ENCODE data around the gene SV2C.

DNA sequence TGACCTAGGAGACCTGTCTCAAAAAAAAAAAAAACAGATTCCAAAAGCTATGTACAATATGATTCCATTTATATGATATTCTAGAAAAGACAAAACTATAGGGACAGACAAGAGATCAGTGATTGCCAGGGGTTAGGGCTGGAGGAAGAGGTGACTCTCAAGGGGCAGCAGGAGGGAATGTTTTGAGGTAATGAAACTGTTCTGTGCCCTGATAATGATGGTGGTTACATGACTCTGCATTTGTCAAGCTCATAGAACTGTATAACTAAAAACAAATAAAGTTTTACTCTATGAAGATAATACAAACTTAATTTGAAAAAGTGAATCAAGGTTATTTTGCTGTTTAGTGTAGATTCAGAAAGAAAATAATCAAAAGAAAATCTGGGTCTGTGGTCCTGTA, 194.6 kb downstream of the SV2C start:
- TF ChIP-seq, protein P1, sequence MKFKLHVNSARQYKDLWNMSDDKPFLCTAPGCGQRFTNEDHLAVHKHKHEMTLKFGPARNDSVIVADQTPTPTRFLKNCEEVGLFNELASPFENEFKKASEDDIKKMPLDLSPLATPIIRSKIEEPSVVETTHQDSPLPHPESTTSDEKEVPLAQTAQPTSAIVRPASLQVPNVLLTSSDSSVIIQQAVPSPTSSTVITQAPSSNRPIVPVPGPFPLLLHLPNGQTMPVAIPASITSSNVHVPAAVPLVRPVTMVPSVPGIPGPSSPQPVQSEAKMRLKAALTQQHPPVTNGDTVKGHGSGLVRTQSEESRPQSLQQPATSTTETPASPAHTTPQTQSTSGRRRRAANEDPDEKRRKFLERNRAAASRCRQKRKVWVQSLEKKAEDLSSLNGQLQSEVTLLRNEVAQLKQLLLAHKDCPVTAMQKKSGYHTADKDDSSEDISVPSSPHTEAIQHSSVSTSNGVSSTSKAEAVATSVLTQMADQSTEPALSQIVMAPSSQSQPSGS (CRISPR knock-in tag; IDR thresholded peaks at IDR 0.05; ENCODE audit: borderline replicate concordance, low read depth): no peak
- TF ChIP-seq, protein P2, sequence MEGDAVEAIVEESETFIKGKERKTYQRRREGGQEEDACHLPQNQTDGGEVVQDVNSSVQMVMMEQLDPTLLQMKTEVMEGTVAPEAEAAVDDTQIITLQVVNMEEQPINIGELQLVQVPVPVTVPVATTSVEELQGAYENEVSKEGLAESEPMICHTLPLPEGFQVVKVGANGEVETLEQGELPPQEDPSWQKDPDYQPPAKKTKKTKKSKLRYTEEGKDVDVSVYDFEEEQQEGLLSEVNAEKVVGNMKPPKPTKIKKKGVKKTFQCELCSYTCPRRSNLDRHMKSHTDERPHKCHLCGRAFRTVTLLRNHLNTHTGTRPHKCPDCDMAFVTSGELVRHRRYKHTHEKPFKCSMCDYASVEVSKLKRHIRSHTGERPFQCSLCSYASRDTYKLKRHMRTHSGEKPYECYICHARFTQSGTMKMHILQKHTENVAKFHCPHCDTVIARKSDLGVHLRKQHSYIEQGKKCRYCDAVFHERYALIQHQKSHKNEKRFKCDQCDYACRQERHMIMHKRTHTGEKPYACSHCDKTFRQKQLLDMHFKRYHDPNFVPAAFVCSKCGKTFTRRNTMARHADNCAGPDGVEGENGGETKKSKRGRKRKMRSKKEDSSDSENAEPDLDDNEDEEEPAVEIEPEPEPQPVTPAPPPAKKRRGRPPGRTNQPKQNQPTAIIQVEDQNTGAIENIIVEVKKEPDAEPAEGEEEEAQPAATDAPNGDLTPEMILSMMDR (IDR thresholded peaks at IDR 0.05): no peak
- TF ChIP-seq, protein P3, sequence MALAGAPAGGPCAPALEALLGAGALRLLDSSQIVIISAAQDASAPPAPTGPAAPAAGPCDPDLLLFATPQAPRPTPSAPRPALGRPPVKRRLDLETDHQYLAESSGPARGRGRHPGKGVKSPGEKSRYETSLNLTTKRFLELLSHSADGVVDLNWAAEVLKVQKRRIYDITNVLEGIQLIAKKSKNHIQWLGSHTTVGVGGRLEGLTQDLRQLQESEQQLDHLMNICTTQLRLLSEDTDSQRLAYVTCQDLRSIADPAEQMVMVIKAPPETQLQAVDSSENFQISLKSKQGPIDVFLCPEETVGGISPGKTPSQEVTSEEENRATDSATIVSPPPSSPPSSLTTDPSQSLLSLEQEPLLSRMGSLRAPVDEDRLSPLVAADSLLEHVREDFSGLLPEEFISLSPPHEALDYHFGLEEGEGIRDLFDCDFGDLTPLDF (CRISPR knock-in tag; IDR thresholded peaks at IDR 0.05): no peak
- no peak for TF ChIP-seq GRHL2 (CRISPR knock-in tag; IDR thresholded peaks at IDR 0.05; ENCODE audit: insufficient replicate concordance, severe bottlenecking)
- TF ChIP-seq, protein P4, sequence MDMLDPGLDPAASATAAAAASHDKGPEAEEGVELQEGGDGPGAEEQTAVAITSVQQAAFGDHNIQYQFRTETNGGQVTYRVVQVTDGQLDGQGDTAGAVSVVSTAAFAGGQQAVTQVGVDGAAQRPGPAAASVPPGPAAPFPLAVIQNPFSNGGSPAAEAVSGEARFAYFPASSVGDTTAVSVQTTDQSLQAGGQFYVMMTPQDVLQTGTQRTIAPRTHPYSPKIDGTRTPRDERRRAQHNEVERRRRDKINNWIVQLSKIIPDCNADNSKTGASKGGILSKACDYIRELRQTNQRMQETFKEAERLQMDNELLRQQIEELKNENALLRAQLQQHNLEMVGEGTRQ (CRISPR knock-in tag; IDR thresholded peaks at IDR 0.05): no peak
- TF ChIP-seq, protein P5, sequence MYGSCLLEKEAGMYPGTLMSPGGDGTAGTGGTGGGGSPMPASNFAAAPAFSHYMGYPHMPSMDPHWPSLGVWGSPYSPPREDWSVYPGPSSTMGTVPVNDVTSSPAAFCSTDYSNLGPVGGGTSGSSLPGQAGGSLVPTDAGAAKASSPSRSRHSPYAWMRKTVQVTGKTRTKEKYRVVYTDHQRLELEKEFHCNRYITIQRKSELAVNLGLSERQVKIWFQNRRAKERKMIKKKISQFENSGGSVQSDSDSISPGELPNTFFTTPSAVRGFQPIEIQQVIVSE (CRISPR knock-in tag; IDR thresholded peaks at IDR 0.05; ENCODE audit: borderline replicate concordance): no peak
- TF ChIP-seq, protein P6, sequence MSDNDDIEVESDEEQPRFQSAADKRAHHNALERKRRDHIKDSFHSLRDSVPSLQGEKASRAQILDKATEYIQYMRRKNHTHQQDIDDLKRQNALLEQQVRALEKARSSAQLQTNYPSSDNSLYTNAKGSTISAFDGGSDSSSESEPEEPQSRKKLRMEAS (CRISPR knock-in tag; IDR thresholded peaks at IDR 0.05): no peak
